ENCODE measurements around the gene C17orf67. TPM values are rescaled to one million over a fixed set of nuclear protein-coding genes. Genes with fewer than 3 reads are reported as not detected.
A peak's percentile ranks its signal among the peaks of the same experiment; 100 is the strongest.
"Not testable (repeated sequence)": the region's sequence is repeated elsewhere in the genome, so short reads cannot be mapped to it uniquely, and the experiment has no call there.

The C17orf67 gene
- total RNA-seq, 2 donors from 2014 or later, result 0.92 to 1.4 TPM

- intact Hi-C loops (cut with DNase I), result no loop called here
- ATAC-seq, result no peak
- DNase-seq, result no peak
Measured at GRCh38 chr17:56782338-56782737, 51.4 kb downstream of the C17orf67 start.

- no peak for DNase-seq
- intact Hi-C loops (cut with DNase I), result loop anchor here in 1 of 2 donors (2.0 kb wide), 1 partner anchor 189 kb away; the partner anchor contains the start of gene NOG
- no peak for ATAC-seq
Measured at GRCh38 chr17:56781906-56782305, 51.8 kb downstream of the C17orf67 start.

GRCh38 chr17:56779898-56780777 lies 53.6 kb downstream of the C17orf67 start:
- DNase-seq (peak; percentile 80), ATAC-seq (peak; percentile 93 to 97)
- intact Hi-C loops (cut with DNase I), result loop anchor here in 1 of 2 donors (2.0 kb wide), 1 partner anchor 187 kb away; the partner anchor contains the start of gene NOG

GRCh38 chr17:56779322-56779721 lies 54.4 kb downstream of the C17orf67 start:
- ATAC-seq (no peak), DNase-seq (no peak)
- intact Hi-C loops (cut with DNase I), result no loop called here

GRCh38 chr17:56778898-56779297 lies 54.8 kb downstream of the C17orf67 start:
- intact Hi-C loops (cut with DNase I), result no loop called here

GRCh38 chr17:56777859-56778258 lies 55.9 kb downstream of the C17orf67 start:
- peak in 1 of 2 donors; percentile 80 for ATAC-seq
- intact Hi-C loops (cut with DNase I), result no loop called here
- peak; percentile 32 for DNase-seq

More at GRCh38 chr17:56778898-56779297, 54.8 kb downstream of the C17orf67 start:
- DNase-seq, result no peak
- ATAC-seq, result no peak

- DNase-seq (no peak), ATAC-seq (no peak)
- intact Hi-C loops (cut with DNase I), result no loop called here
Measured at GRCh38 chr17:56774650-56775049, 59.1 kb downstream of the C17orf67 start.

- ATAC-seq, result no peak
- intact Hi-C loops (cut with DNase I), result no loop called here
- DNase-seq, result no peak
Measured at GRCh38 chr17:56773124-56773523, 60.6 kb downstream of the C17orf67 start.

- ATAC-seq, result no peak
- intact Hi-C loops (cut with DNase I), result no loop called here
Measured at GRCh38 chr17:56772442-56772841, 61.3 kb downstream of the C17orf67 start.

GRCh38 chr17:56771975-56772374 lies 61.7 kb downstream of the C17orf67 start:
- intact Hi-C loops (cut with DNase I), result no loop called here
- DNase-seq (no peak), ATAC-seq (no peak)

More at GRCh38 chr17:56772442-56772841, 61.3 kb downstream of the C17orf67 start:
- no peak for DNase-seq

GRCh38 chr17:56771563-56771962 lies 62.2 kb downstream of the C17orf67 start:
- ATAC-seq, result no peak
- intact Hi-C loops (cut with DNase I), result no loop called here
- DNase-seq, result no peak

GRCh38 chr17:56770427-56770826 lies 63.3 kb downstream of the C17orf67 start:
- ATAC-seq (no peak), DNase-seq (no peak)
- intact Hi-C loops (cut with DNase I), result no loop called here

- DNase-seq (no peak), ATAC-seq (no peak)
- intact Hi-C loops (cut with DNase I), result no loop called here
Measured at GRCh38 chr17:56765449-56765848, 68.3 kb downstream of the C17orf67 start.

GRCh38 chr17:56762988-56763387 lies 70.7 kb downstream of the C17orf67 start:
- ATAC-seq, result no peak
- no peak for DNase-seq
- intact Hi-C loops (cut with DNase I), result no loop called here

GRCh38 chr17:56762144-56762543 lies 71.6 kb downstream of the C17orf67 start:
- ATAC-seq, result no peak

GRCh38 chr17:56761387-56761786 lies 72.3 kb downstream of the C17orf67 start:
- intact Hi-C loops (cut with DNase I), result no loop called here
- DNase-seq, result no peak
- no peak for ATAC-seq

More at GRCh38 chr17:56762144-56762543, 71.6 kb downstream of the C17orf67 start:
- DNase-seq, result no peak
- intact Hi-C loops (cut with DNase I), result no loop called here

- ATAC-seq; DNase-seq; intact Hi-C loops (cut with DNase I): not testable (repeated sequence)
Measured at GRCh38 chr17:56757611-56758010, 76.1 kb downstream of the C17orf67 start.

GRCh38 chr17:56756536-56756935 lies 77.2 kb downstream of the C17orf67 start:
- intact Hi-C loops (cut with DNase I), result no loop called here
- ATAC-seq, result no peak
- DNase-seq, result no peak

- intact Hi-C loops (cut with DNase I), result no loop called here
- no peak for DNase-seq
- ATAC-seq, result no peak
Measured at GRCh38 chr17:56755310-56755709, 78.4 kb downstream of the C17orf67 start.

GRCh38 chr17:56754523-56755208 lies 79.1 kb downstream of the C17orf67 start:
- no peak for ATAC-seq
- intact Hi-C loops (cut with DNase I), result no loop called here
- no peak for DNase-seq
